Stimulated activated CD8-positive, alpha-beta memory T cell treated with anti-CD3 and anti-CD28 coated beads, Interleukin-2, amount 100 ng/mL, for 1 hour (primary cell): ENCODE results near the gene ARHGAP24.

Experiments
- DNase-seq, 2 donors: peaks; one replicate each; pipeline ENCODE4 v3.0.0-alpha.2; 2020; ENCODE audit warnings: low read depth in 2 of 2

ARHGAP24 gene

DNA sequence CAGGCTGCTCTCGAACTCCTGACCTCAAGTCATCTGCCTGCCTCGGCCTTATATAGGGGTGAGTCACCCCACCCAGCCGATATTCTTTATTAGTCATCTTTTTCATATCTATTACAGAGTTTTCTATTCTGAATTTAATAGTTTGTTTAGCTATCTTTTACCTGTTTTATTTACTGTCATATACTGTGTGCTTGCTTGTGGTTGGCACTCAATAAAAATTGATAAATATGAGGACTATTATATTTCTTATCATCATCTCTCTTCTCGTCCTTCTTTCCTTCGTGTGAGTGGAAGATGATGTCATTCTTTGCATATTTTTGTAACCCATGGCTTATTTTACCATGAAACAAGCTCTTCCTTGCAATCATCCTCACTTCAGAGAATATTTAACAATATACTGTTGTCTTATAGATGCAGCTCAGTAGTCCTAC lies 265.5 kb downstream of the ARHGAP24 start:
- no peak for DNase-seq

DNA sequence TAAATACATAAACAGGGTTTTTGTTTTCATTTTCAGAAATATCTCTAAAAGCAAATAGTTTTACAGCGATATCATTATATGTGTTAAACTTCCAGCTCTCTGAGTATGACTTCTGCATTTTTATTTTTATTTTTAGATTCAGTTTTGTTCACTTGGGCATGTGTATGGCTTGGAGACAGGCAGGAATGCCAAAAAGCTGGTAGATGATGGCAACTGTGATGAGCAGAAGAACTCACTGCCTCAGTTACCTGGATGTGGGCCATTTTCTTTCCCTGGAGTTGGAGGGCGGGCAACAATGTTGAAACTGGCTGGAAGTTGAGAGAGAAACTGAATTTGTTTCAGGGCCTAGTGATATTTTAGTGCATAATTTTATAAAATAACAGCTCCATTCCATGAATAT lies 266.4 kb downstream of the ARHGAP24 start:
- no peak for DNase-seq

DNA sequence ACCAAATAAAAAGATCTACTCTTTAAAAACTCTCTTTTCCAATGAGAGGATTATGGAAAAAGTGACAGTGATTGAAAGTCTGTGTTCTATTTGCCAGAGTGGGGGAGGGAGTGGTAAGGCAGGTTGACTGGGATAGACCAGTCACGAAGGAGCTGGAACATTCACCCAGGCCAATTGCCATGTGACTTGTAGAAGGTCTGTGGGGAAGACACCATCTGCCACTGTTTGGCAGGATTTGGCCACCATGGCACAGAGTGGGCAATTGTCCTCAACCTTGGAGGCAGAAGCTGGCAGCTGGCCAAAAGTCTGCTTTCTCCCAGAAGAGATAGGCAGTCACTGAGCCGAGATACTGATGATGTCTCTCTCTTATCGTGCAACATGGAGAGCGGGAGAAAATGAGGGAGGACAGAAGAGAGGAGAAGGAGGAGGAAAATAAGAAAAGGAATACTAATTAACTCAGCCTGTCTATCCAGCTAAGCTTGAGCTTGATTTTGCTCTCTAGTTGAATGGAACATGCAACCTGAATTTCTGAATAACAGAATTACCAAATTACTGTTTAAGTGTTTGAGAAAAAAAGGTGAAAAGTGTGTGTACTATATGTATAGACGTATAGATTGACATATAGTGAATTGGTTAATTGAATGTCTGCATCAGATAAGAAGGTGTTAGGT lies 267.1 kb downstream of the ARHGAP24 start:
- DNase-seq, result no peak

DNA sequence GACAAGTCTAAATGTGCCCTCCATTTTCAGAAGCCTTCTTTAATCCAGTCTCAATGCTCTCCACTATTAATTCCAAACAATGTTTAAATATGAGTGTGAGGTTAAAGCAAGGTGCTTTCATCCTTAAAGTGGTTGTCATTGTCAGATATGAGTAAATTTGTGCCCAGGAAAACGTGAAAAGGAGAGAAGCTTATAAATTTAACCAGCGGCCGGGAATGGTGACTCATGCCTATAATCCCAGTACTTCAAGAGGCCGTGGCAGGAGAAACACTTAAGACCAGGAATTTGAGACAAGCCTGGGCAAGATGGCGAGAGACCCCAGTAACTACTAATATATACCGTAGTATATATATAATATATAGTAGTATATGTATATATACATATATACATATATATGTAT lies 270.0 kb downstream of the ARHGAP24 start:
- DNase-seq, result no peak

- DNase-seq, result no peak
Observed at GRCh38 chr4:85745939-85746338, 271.0 kb downstream of the ARHGAP24 start.

DNA sequence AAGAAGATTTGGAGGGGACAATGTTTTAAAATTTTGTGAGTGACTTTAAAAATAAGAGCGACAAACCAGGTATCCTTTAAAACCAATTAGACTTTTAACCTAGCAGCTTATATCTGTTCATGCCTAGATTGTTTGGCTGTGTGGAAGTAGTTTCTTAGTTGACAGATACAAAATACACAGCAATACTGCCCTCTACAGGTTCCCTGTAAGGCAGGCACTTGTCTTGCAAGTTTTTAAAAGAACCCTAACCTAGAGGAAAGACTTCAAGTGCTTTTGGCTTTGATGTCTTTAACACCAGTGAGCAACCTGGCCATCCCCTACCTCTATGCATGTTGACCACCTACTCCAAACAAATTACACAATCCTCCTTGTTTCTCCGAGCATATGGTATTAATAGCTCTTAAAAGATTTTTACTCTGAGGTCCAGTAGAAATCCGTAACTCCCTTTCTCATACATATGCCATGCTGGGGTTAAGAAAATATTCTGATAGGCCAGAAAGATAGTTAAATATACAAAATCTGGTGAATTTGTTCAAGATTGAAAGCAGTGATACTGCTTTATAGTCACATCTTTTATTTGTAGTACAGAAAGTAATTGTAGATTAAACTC lies 273.0 kb downstream of the ARHGAP24 start:
- no peak for DNase-seq

DNA sequence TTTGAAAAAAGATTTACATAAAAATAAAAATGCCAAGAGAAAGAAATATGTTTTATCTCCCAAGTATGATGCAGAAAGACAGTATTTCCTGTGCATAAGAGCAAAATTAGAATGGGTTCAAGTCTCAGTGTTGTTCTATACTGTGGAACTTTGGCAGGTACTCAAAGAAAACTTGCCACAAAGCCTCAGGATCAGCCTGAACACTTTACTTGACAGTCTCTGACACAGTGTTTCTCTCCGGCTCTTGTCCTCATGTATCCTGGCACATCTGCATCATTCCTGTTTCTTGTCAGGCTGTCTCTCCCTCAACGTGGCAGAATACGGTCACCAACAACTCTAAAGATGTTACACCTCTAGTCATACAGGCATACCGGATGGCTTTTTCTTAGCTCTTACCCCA lies 273.7 kb downstream of the ARHGAP24 start:
- DNase-seq, result no peak

GRCh38 chr4:85751866-85752265 lies 276.9 kb downstream of the ARHGAP24 start:
- DNase-seq, result no peak

- DNase-seq, result no peak
Observed at GRCh38 chr4:85755285-85755684, 280.3 kb downstream of the ARHGAP24 start.

- no peak for DNase-seq
Observed at GRCh38 chr4:85756938-85757337, 282.0 kb downstream of the ARHGAP24 start.

DNA sequence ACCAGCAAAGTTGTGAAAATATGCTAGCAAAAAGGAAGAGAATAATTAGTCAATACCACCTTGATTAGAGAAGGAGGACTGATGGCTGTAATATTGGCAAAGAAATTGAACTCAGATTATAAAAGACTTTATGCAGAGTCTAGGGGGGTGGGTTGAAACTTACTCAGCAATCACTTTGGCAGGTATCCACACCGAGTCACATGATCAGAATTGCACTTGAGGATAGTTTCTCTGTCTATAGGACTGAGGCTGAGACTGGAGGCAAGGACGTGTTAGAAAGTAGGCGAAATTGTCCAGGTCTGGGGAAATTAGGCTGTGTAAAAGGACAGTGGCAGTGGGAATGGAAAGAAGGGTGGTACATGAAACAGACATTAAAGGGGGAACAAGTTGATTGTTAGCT lies 284.4 kb downstream of the ARHGAP24 start:
- no peak for DNase-seq

- DNase-seq, result no peak
Observed at GRCh38 chr4:85760511-85760910, 285.6 kb downstream of the ARHGAP24 start.

- no peak for DNase-seq
Observed at GRCh38 chr4:85761803-85762528, 287.0 kb downstream of the ARHGAP24 start.

DNA sequence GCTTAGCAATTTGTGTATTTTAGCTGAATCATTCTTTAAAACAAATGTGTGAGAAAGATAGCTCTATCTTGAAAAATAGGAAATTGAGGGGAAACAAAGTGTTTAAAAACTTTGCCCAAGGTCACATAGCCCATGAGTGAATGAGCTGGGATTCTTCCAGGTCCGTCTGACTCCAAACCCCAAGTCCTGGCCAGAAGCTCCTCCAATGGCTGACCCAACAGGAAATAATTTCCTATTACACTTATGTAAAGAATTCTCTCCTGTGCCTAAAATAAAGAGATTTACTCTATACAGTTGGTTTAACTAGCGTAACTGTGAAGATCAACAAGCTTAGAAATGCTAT lies 287.6 kb downstream of the ARHGAP24 start:
- DNase-seq, result no peak

- no peak for DNase-seq
Observed at GRCh38 chr4:85763202-85763601, 288.3 kb downstream of the ARHGAP24 start.

DNA sequence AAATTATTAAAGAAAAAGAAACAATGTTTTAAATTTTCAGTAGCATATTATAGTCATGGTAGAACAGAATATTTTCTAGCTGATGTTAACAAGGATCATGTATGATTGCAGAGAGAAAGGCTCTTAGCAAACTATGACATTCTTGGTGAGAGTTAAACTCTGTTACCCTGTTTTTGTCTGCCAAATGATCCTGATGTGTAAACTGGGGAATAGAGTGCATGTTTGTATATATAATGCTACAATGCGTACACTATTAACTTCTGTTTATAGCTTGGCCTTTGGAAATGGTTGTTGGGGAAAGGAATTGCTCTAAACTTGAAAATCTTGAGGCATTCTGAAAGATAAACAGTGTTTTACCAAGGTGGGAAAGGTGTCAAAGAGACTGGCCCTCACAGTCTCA lies 292.7 kb downstream of the ARHGAP24 start:
- no peak for DNase-seq

DNA sequence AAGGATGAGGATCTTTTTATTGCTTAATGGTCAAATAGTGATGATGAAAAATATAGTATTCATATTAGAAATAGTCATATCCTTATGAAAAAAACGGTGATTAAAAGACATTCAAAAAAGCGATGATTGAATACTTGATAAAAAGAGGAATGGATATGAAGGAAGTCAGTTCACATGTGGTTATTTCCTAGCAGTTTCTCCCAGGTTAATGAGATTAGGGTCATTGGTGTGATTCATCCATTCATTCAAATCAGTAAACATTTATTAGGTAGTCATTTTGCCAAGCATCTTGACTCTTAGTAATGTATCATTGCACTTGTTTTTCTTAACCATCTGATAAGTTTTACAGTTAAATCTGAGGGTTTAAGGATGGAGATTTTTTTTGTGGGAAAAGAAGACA lies 294.1 kb downstream of the ARHGAP24 start:
- no peak for DNase-seq

- no peak for DNase-seq
Observed at GRCh38 chr4:85772470-85772869, 297.5 kb downstream of the ARHGAP24 start.

- DNase-seq, result no peak
Observed at GRCh38 chr4:85773372-85773771, 298.4 kb downstream of the ARHGAP24 start.

- no peak for DNase-seq
Observed at GRCh38 chr4:85774000-85774399, 299.1 kb downstream of the ARHGAP24 start.

DNA sequence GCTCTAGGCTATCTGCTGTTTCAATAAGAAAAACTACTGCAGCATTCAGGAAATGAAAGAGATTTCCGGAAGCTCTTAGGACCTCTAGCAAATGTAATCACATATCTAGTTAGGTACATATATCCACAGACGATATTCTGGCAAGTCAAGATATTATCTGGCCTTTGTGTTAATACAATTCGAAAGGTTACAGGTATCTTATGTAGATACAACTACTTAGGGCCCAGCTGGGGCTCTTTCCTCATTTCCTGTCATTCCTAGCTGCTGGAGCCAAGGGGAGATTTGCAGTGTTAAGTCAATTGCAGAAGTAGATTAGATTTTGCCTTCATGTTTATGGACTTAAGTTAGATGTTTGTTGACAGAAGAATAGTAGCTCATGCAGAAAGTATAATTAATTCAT lies 299.5 kb downstream of the ARHGAP24 start:
- DNase-seq, result no peak

DNA sequence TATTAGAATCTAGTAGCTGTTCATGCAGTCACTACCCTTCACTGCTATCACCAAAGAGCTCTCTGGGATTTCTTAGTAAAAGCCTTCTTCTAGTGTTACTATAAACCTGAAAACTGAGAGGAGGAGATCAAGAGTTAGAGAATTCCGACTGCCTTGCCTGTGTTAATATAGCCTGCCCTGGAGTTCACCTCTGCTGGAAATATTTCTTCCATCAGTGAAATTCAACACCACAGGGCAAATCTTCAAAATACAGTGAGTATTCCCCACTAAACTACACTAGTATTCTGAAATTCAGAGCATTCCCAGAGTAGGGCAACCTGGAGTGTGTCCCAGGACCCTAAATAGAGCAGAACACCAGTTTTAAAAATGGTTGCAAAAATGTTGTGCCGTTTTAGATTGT lies 301.1 kb downstream of the ARHGAP24 start:
- no peak for DNase-seq

- no peak for DNase-seq
Observed at GRCh38 chr4:85776579-85776978, 301.6 kb downstream of the ARHGAP24 start.
